Measurements from ENCODE around the gene GLIS1. TPM values are rescaled to one million over a fixed set of nuclear protein-coding genes. Genes with fewer than 3 reads are reported as not detected.

The GLIS1 gene
- total RNA-seq, 1 experiment from 2014 or later, result 0.24 TPM

- TF ChIP-seq ZNF532 (CRISPR knock-in tag; IDR thresholded peaks at IDR 0.05; ENCODE audit: borderline replicate concordance) (no peak), TP53 (CRISPR knock-in tag; IDR thresholded peaks at IDR 0.05) (no peak), ELF4 (CRISPR knock-in tag; IDR thresholded peaks at IDR 0.05; ENCODE audit: low read depth) (no peak), MXD4 (CRISPR knock-in tag; IDR thresholded peaks at IDR 0.05; ENCODE audit: borderline replicate concordance) (no peak), PRRX2 (CRISPR knock-in tag; IDR thresholded peaks at IDR 0.05) (no peak), JAZF1 (CRISPR knock-in tag; IDR thresholded peaks at IDR 0.05) (no peak)
- TF ChIP-seq, protein P1, sequence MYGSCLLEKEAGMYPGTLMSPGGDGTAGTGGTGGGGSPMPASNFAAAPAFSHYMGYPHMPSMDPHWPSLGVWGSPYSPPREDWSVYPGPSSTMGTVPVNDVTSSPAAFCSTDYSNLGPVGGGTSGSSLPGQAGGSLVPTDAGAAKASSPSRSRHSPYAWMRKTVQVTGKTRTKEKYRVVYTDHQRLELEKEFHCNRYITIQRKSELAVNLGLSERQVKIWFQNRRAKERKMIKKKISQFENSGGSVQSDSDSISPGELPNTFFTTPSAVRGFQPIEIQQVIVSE (CRISPR knock-in tag; IDR thresholded peaks at IDR 0.05; ENCODE audit: borderline replicate concordance), result no peak
- TF ChIP-seq, protein P2, sequence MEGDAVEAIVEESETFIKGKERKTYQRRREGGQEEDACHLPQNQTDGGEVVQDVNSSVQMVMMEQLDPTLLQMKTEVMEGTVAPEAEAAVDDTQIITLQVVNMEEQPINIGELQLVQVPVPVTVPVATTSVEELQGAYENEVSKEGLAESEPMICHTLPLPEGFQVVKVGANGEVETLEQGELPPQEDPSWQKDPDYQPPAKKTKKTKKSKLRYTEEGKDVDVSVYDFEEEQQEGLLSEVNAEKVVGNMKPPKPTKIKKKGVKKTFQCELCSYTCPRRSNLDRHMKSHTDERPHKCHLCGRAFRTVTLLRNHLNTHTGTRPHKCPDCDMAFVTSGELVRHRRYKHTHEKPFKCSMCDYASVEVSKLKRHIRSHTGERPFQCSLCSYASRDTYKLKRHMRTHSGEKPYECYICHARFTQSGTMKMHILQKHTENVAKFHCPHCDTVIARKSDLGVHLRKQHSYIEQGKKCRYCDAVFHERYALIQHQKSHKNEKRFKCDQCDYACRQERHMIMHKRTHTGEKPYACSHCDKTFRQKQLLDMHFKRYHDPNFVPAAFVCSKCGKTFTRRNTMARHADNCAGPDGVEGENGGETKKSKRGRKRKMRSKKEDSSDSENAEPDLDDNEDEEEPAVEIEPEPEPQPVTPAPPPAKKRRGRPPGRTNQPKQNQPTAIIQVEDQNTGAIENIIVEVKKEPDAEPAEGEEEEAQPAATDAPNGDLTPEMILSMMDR (IDR thresholded peaks at IDR 0.05), result no peak
Measured at GRCh38 chr1:53706356-53706755, 32.6 kb downstream of the GLIS1 start (continued).

- Mint-ChIP-seq H3K27ac (peak overlapping the region; percentile 91), H3K36me3 (no peaks in the 10 kb centered on the region), H3K9me3 (peaks cover 4% of the 10 kb centered on the region), H3K4me3 (peak overlapping the region; percentile 29), H3K27me3 (ENCODE audit: low read depth) (no peaks in the 10 kb centered on the region; the same call in 1 of the 2 replicates), H3K4me1 (peaks cover 51% of the 10 kb centered on the region)
- ChIA-PET CTCF (interaction anchor here (0.6 to 4.7 kb wide), 13 partner anchors 10 to 220 kb away, joined by 3 to 51 read pairs (median 3); no protein-coding TSS in a partner anchor), POLR2A (interaction anchor here (1.1 to 1.9 kb wide), 2 partner anchors 10 to 30 kb away, joined by 3 to 5 read pairs; no protein-coding TSS in a partner anchor)
- DNase-seq (ENCODE audit: low spot score) (no peak), ATAC-seq (peak; percentile 67)
- TF ChIP-seq ATF6 (CRISPR knock-in tag; IDR thresholded peaks at IDR 0.05) (no peak), OVOL2 (CRISPR knock-in tag; IDR thresholded peaks at IDR 0.05; ENCODE audit: borderline replicate concordance) (no peak), ZNF317 (CRISPR knock-in tag; IDR thresholded peaks at IDR 0.05; ENCODE audit: borderline replicate concordance, low read depth) (no peak), ZNF138 (CRISPR knock-in tag; conservative IDR thresholded peaks at IDR 0.05) (no peak), HMGA2 (CRISPR knock-in tag; IDR thresholded peaks at IDR 0.05) (no peak)
- TF ChIP-seq, protein P3, sequence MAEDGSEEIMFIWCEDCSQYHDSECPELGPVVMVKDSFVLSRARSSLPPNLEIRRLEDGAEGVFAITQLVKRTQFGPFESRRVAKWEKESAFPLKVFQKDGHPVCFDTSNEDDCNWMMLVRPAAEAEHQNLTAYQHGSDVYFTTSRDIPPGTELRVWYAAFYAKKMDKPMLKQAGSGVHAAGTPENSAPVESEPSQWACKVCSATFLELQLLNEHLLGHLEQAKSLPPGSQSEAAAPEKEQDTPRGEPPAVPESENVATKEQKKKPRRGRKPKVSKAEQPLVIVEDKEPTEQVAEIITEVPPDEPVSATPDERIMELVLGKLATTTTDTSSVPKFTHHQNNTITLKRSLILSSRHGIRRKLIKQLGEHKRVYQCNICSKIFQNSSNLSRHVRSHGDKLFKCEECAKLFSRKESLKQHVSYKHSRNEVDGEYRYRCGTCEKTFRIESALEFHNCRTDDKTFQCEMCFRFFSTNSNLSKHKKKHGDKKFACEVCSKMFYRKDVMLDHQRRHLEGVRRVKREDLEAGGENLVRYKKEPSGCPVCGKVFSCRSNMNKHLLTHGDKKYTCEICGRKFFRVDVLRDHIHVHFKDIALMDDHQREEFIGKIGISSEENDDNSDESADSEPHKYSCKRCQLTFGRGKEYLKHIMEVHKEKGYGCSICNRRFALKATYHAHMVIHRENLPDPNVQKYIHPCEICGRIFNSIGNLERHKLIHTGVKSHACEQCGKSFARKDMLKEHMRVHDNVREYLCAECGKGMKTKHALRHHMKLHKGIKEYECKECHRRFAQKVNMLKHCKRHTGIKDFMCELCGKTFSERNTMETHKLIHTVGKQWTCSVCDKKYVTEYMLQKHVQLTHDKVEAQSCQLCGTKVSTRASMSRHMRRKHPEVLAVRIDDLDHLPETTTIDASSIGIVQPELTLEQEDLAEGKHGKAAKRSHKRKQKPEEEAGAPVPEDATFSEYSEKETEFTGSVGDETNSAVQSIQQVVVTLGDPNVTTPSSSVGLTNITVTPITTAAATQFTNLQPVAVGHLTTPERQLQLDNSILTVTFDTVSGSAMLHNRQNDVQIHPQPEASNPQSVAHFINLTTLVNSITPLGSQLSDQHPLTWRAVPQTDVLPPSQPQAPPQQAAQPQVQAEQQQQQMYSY (CRISPR knock-in tag; IDR thresholded peaks at IDR 0.05), result 0 out of 2 replicates have a peak, but pooled peaks have one; percentile 44
- TF ChIP-seq, protein P4, sequence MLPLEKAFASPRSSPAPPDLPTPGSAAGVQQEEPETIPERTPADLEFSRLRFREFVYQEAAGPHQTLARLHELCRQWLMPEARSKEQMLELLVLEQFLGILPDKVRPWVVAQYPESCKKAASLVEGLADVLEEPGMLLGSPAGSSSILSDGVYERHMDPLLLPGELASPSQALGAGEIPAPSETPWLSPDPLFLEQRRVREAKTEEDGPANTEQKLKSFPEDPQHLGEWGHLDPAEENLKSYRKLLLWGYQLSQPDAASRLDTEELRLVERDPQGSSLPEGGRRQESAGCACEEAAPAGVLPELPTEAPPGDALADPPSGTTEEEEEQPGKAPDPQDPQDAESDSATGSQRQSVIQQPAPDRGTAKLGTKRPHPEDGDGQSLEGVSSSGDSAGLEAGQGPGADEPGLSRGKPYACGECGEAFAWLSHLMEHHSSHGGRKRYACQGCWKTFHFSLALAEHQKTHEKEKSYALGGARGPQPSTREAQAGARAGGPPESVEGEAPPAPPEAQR (CRISPR knock-in tag; IDR thresholded peaks at IDR 0.05), result no peak
Measured at GRCh38 chr1:53705446-53706096, 33.4 kb downstream of the GLIS1 start.
